SK-N-SH (cell line): ENCODE data around the gene KPNA4. TPM values are rescaled to one million over a fixed set of nuclear protein-coding genes. Genes with fewer than 3 reads are reported as not detected.

ENCODE experiments used
- CTCF ChIA-PET: fragments of 300-600, 350-600 bp; formaldehyde crosslinking; extraction: SDS; loops from one replicate; lab custom pipeline; 2021; lab: Yijun Ruan, JAX
- POLR2A ChIA-PET: fragments of 350-600 bp; sonication (Branson Sonifier 250); formaldehyde crosslinking; extraction: SDS; loops from one replicate; lab custom pipeline; 2020; ENCODE audit warnings: antibody characterized with exemption, inconsistent platforms; lab: Yijun Ruan, JAX
- DNase-seq: peaks from one replicate; pipeline ENCODE4 v3.0.0; 2012
- H2AFZ ChIP-seq: fragments of 200-600 bp; sonication (generic); 2 replicates; pipeline ENCODE4 v1.8.1; 2016; ENCODE audit warnings: antibody characterized with exemption, mild to moderate bottlenecking, low read depth
- H3F3A ChIP-seq: fragments of 200-600 bp; sonication (generic); replicated peaks from 2 replicates; pipeline ENCODE3; 2016; ENCODE audit warnings: antibody characterized with exemption, mild to moderate bottlenecking; ENCODE audit not compliant: insufficient read depth
- H3K27ac ChIP-seq, 2 experiments: fragments of 200-500 bp in 1 of 2; fragments of 200-600 bp in 1 of 2; sonication (Bioruptor generic) in 1 of 2; sonication (generic), shearing (Covaris generic) in 1 of 2; 2 replicates each; pipeline versions ENCODE4 v1.5.1 to v1.6.1; 2014 to 2016; ENCODE audit warnings: low read depth in 2 of 2, inconsistent platforms in 1 of 2, low read length in 1 of 2, mild to moderate bottlenecking in 1 of 2, mixed read lengths in 1 of 2
- H3K27me3 ChIP-seq: fragments of 200-600 bp; sonication (generic), shearing (Covaris generic); 2 replicates; pipeline ENCODE4 v1.6.1; 2016; ENCODE audit warnings: mixed run types; ENCODE audit not compliant: insufficient read depth
- H3K36me3 ChIP-seq, 2 experiments: fragments of 200-500 bp in 1 of 2; fragments of 200-600 bp in 1 of 2; sonication (Bioruptor generic) in 1 of 2; sonication (generic) in 1 of 2; replicated peaks in 1 of 2; 2 replicates each; pipeline versions ENCODE3 to v1.5.1; 2014 to 2016; ENCODE audit warnings: low read length in 1 of 2, mild to moderate bottlenecking in 1 of 2; ENCODE audit not compliant: insufficient read depth in 2 of 2, control insufficient read depth in 1 of 2
- H3K4me1 ChIP-seq, 2 experiments: fragments of 200-500 bp in 1 of 2; fragments of 200-600 bp in 1 of 2; sonication (Bioruptor generic) in 1 of 2; sonication (generic), shearing (Covaris generic) in 1 of 2; 2 replicates each; pipeline versions ENCODE4 v1.5.1 to v1.6.1; 2014 to 2016; ENCODE audit warnings: low read depth in 1 of 2, low read length in 1 of 2, mixed run types in 1 of 2; ENCODE audit not compliant: insufficient read depth in 2 of 2, control insufficient read depth in 1 of 2
- H3K4me2 ChIP-seq: fragments of 200-600 bp; sonication (generic), shearing (Covaris generic); 2 replicates; pipeline ENCODE4 v1.6.1; 2017; ENCODE audit warnings: mixed run types
- H3K4me3 ChIP-seq, 2 experiments: fragments of 200-500 bp in 1 of 2; fragments of 200-600 bp in 1 of 2; sonication (Bioruptor generic) in 1 of 2; sonication (generic), shearing (Covaris generic) in 1 of 2; 2 replicates each; pipeline versions ENCODE4 v1.5.1 to v1.8.1; 2014 to 2016; ENCODE audit warnings: low read depth in 2 of 2, inconsistent platforms in 1 of 2, low read length in 1 of 2, mild to moderate bottlenecking in 1 of 2, mixed read lengths in 1 of 2, moderate library complexity in 1 of 2
- H3K79me2 ChIP-seq: fragments of 200-600 bp; sonication (generic); 2 replicates; pipeline ENCODE4 v1.8.1; 2017; ENCODE audit warnings: mild to moderate bottlenecking; ENCODE audit not compliant: insufficient read depth
- H3K9ac ChIP-seq: fragments of 200-600 bp; sonication (generic); 2 replicates; pipeline ENCODE4 v1.6.1; 2017; ENCODE audit warnings: mixed run types
- H3K9me2 ChIP-seq: fragments of 200-600 bp; sonication (generic); 2 replicates; pipeline ENCODE4 v1.6.1; 2017; ENCODE audit warnings: mixed run types
- H3K9me3 ChIP-seq: fragments of 200-600 bp; sonication (generic); 2 replicates; pipeline ENCODE4 v1.6.1; 2017; ENCODE audit warnings: mixed run types, mild to moderate bottlenecking, moderate library complexity
- H4K20me1 ChIP-seq: fragments of 200-600 bp; sonication (generic); 2 replicates; pipeline ENCODE4 v1.6.1; 2017; ENCODE audit warnings: mild to moderate bottlenecking, mixed run types; ENCODE audit not compliant: insufficient read depth
- CTCF ChIP-seq: fragments of 200-600 bp; sonication (generic); IDR thresholded peaks from 2 replicates; pipeline ENCODE4 v1.6.1; 2017; ENCODE audit warnings: antibody characterized with exemption, mild to moderate bottlenecking, moderate library complexity
- ELF1 ChIP-seq: IDR thresholded peaks from 2 replicates; pipeline ENCODE4 v1.4.0; 2012
- EP300 ChIP-seq, 2 experiments: IDR thresholded peaks; 2 replicates each; pipeline versions ENCODE4 v1.4.0 to v1.6.1; 2012; ENCODE audit warnings: borderline replicate concordance in 1 of 2, low read depth in 1 of 2, low read length in 1 of 2
- EZH2phosphoT487 ChIP-seq: fragments of 200-600 bp; sonication (generic); IDR thresholded peaks from 2 replicates; pipeline ENCODE4 v1.6.1; 2017; ENCODE audit warnings: low read depth, mixed run types, mild to moderate bottlenecking, antibody characterized with exemption, moderate library complexity, borderline replicate concordance
- FOXJ3 ChIP-seq: sonication (generic); formaldehyde crosslinking; IDR thresholded peaks from 2 replicates; pipeline ENCODE4 v1.5.1; 2020; ENCODE audit warnings: mild to moderate bottlenecking, missing genetic modification reagents
- GABPA ChIP-seq: IDR thresholded peaks from 2 replicates; pipeline ENCODE4 v1.4.0; 2012; ENCODE audit warnings: low read depth, mild to moderate bottlenecking
- GATA2 ChIP-seq: sonication (generic); formaldehyde crosslinking; IDR thresholded peaks from 2 replicates; pipeline ENCODE4 v1.5.0; 2020; ENCODE audit warnings: mild to moderate bottlenecking, missing genetic modification reagents
- MXI1 ChIP-seq: IDR thresholded peaks from 2 replicates; pipeline ENCODE4 v1.6.1; 2012; ENCODE audit warnings: mild to moderate bottlenecking, low read depth, low read length, improper control_type of control experiment
- NFIC ChIP-seq: IDR thresholded peaks from 2 replicates; pipeline ENCODE4 v1.4.0; 2012; ENCODE audit warnings: borderline replicate concordance
- NRF1 ChIP-seq: IDR thresholded peaks from 2 replicates; pipeline ENCODE4 v1.6.1; 2012; ENCODE audit warnings: low read depth, mild to moderate bottlenecking, low read length
- PBX3 ChIP-seq: IDR thresholded peaks from 2 replicates; pipeline ENCODE4; 2012
- POLR2AphosphoS5 ChIP-seq: IDR thresholded peaks from 2 replicates; pipeline ENCODE4 v1.6.1; 2012; ENCODE audit warnings: low read depth, low read length
- RAD21 ChIP-seq: IDR thresholded peaks from 2 replicates; pipeline ENCODE4 v1.6.1; 2012; ENCODE audit warnings: mild to moderate bottlenecking, low read length
- RCOR1 ChIP-seq: fragments of 150-350 bp; IDR thresholded peaks from 2 replicates; pipeline ENCODE4 v1.6.1; 2017; ENCODE audit warnings: antibody characterized with exemption, low read length
- REST ChIP-seq: IDR thresholded peaks from 2 replicates; pipeline ENCODE4 v1.6.1; 2012; ENCODE audit warnings: mild to moderate bottlenecking, low read depth, low read length, moderate library complexity
- RFX5 ChIP-seq: IDR thresholded peaks from 2 replicates; pipeline ENCODE4 v1.6.1; 2012; ENCODE audit warnings: mild to moderate bottlenecking, improper control_type of control experiment, low read length
- RXRA ChIP-seq: IDR thresholded peaks from 2 replicates; pipeline ENCODE4 v1.4.0; 2012; ENCODE audit warnings: low read depth, mild to moderate bottlenecking, borderline replicate concordance
- SIN3A ChIP-seq: IDR thresholded peaks from 2 replicates; pipeline ENCODE4 v1.6.1; 2012; ENCODE audit warnings: low read depth, mild to moderate bottlenecking, low read length, moderate library complexity, borderline replicate concordance
- TCF12 ChIP-seq: IDR thresholded peaks from 2 replicates; pipeline ENCODE4 v1.4.0; 2012
- WGBS: methylation state at CpG from one replicate; pipeline ENCODE4 v1.1.6; 2017; ENCODE audit warnings: low lambda C conversion rate; 5-methylcytosine and 5-hydroxymethylcytosine counted together
- polyA plus RNA-seq, 3 experiments: library from polyadenylated mRNA; depleted of rRNA; stranded (reverse); fragments of >200 nt; gene quantifications; 2 replicates each; pipeline ENCODE4 v1.2.3, GENCODE V29; 2012

The KPNA4 gene
- polyA plus RNA-seq, 1 of the 3 experiments (the other 2 are of a cell fraction) = 7.4 TPM

GRCh38 chr3:160546727-160547126 is 18.6 kb downstream of the KPNA4 start (continued):
- no peak for TF ChIP-seq REST
- TF ChIP-seq PBX3 = no peak
- no peak for TF ChIP-seq NFIC
- no peak for TF ChIP-seq MXI1
- TF ChIP-seq GATA2 (CRISPR knock-in tag) = no peak

- H3K9me2 ChIP-seq = no peaks in the 10 kb centered on the region
- H3K4me2 ChIP-seq = no peak overlapping the region
- no peak overlapping the region for H3K4me3 ChIP-seq
- DNase-seq = no peak
- peaks cover 100% of the 10 kb centered on the region for H3K79me2 ChIP-seq
- no peaks in the 10 kb centered on the region for H3K27me3 ChIP-seq
- ChIA-PET CTCF (no interaction called here), POLR2A (no interaction called here)
- peaks cover 21% of the 10 kb centered on the region for H3F3A ChIP-seq
- WGBS = 97% methylated on average over 3 of the region's 3 CpGs
- H3K36me3 ChIP-seq = peaks cover 2 to 30% of the 10 kb centered on the region in 2 experiments
- no peak overlapping the region for H3K9ac ChIP-seq
- TF ChIP-seq EZH2phosphoT487 = no peak
- no peak for TF ChIP-seq RAD21
- no peak for TF ChIP-seq POLR2AphosphoS5
- no peak for TF ChIP-seq RCOR1
- no peak for TF ChIP-seq NRF1
- no peak for TF ChIP-seq FOXJ3
- no peak for TF ChIP-seq MXI1
- TF ChIP-seq TCF12 = no peak
- TF ChIP-seq GABPA = no peak
- TF ChIP-seq NFIC = no peak
- TF ChIP-seq CTCF = no peak
- TF ChIP-seq GATA2 (CRISPR knock-in tag) = no peak
- TF ChIP-seq EP300 (IDR thresholded peaks at IDR 0.05; ENCODE audit: borderline replicate concordance in 1 of 2, low read depth in 1 of 2, low read length in 1 of 2) = no peak
- TF ChIP-seq RXRA = no peak
- TF ChIP-seq RFX5 = no peak
- no peak for TF ChIP-seq SIN3A
- no peak for TF ChIP-seq ELF1
- peaks cover 3 to 7% of the 10 kb centered on the region in 2 experiments; a peak in 2 of 4 replicates for H3K4me1 ChIP-seq
- H2AFZ ChIP-seq = no peak overlapping the region
- H3K9me3 ChIP-seq = no peaks in the 10 kb centered on the region; the same call in 1 of the 2 replicates
- no peak overlapping the region; a peak in 1 of 4 replicates for H3K27ac ChIP-seq
- H4K20me1 ChIP-seq = peaks cover 79% of the 10 kb centered on the region
Observed at GRCh38 chr3:160545504-160545871, 19.9 kb downstream of the KPNA4 start.
